IMR-90 (cell line): ENCODE data around the gene POU3F2. TPM values are rescaled to one million over a fixed set of nuclear protein-coding genes. Genes with fewer than 3 reads are reported as not detected.

Experiments
- ATAC-seq: fragments of 200-7000 bp; cut with Tn5 transposase; 2 replicates; pipeline ENCODE4 v1.9.1; 2020; ENCODE audit warnings: low read depth, mild to moderate bottlenecking, moderate library complexity
- BruUV-seq: library from RNA; stranded (reverse); fragments of 400-500 nt; replicated peaks from 2 replicates; lab custom pipeline; 2021; lab: Mats Ljungman, UMichigan
- CTCF ChIA-PET: fragments of 300-600 bp; formaldehyde crosslinking; extraction: SDS; loops from one replicate; lab custom pipeline; 2021; ENCODE audit warnings: antibody characterized with exemption; lab: Yijun Ruan, JAX
- POLR2A ChIA-PET: fragments of 300-600 bp; sonication (Branson Sonifier 250); formaldehyde crosslinking; loops from one replicate; lab custom pipeline; 2022; ENCODE audit warnings: antibody characterized with exemption; ENCODE audit not compliant: unreplicated experiment; lab: Charles Lee
- DNase-seq: peaks from one replicate; pipeline ENCODE4 v3.0.0; 2013
- H2AFZ ChIP-seq: replicated peaks from 2 replicates; pipeline ENCODE3; 2013; ENCODE audit warnings: low read length, mild to moderate bottlenecking; ENCODE audit not compliant: poor library complexity
- H2AK5ac ChIP-seq: 2 replicates; pipeline ENCODE4 v1.6.1; 2013; ENCODE audit warnings: low read depth, low read length, inconsistent platforms
- H2AK9ac ChIP-seq: replicated peaks from 2 replicates; pipeline ENCODE3; 2013; ENCODE audit warnings: mild to moderate bottlenecking, low read depth, low read length, moderate library complexity; ENCODE audit not compliant: poor library complexity
- H2BK120ac ChIP-seq: 2 replicates; pipeline ENCODE4 v1.6.1; 2013; ENCODE audit warnings: low read depth, low read length, inconsistent platforms
- H2BK15ac ChIP-seq: 3 replicates; pipeline ENCODE4 v1.6.1; 2013; ENCODE audit warnings: low read depth, low read length, inconsistent platforms
- H2BK20ac ChIP-seq: 2 replicates; pipeline ENCODE4 v1.6.1; 2013; ENCODE audit warnings: low read depth, mild to moderate bottlenecking, inconsistent platforms, low read length, moderate library complexity
- H2BK5ac ChIP-seq: 2 replicates; pipeline ENCODE4 v1.6.1; 2013; ENCODE audit warnings: mild to moderate bottlenecking, low read depth, low read length, inconsistent platforms; ENCODE audit not compliant: poor library complexity, severe bottlenecking
- H3K14ac ChIP-seq: replicated peaks from 2 replicates; pipeline ENCODE4 v1.6.1; 2013; ENCODE audit warnings: low read depth, low read length, inconsistent platforms
- H3K18ac ChIP-seq: 2 replicates; pipeline ENCODE4 v1.6.1; 2013; ENCODE audit warnings: low read depth, low read length, control low read depth
- H3K23ac ChIP-seq: 2 replicates; pipeline ENCODE4 v1.6.1; 2013; ENCODE audit warnings: low read depth, low read length, inconsistent platforms
- H3K27ac ChIP-seq: 2 replicates; pipeline ENCODE4 v1.5.1; 2013; ENCODE audit warnings: mild to moderate bottlenecking, control low read depth, low read length; ENCODE audit not compliant: insufficient read depth
- H3K27me3 ChIP-seq: 2 replicates; pipeline ENCODE4 v1.6.1; 2013; ENCODE audit warnings: low read length; ENCODE audit not compliant: control insufficient read depth, insufficient read depth
- H3K36me3 ChIP-seq: 2 replicates; pipeline ENCODE4 v1.6.1; 2013; ENCODE audit warnings: low read length, mixed read lengths; ENCODE audit not compliant: control insufficient read depth, insufficient read depth
- H3K4ac ChIP-seq: 2 replicates; pipeline ENCODE4 v1.6.1; 2013; ENCODE audit warnings: low read depth, low read length, inconsistent platforms
- H3K4me1 ChIP-seq: 2 replicates; pipeline ENCODE4 v1.6.1; 2013; ENCODE audit warnings: low read length, mixed read lengths; ENCODE audit not compliant: control insufficient read depth, insufficient read depth
- H3K4me2 ChIP-seq: 2 replicates; pipeline ENCODE4 v1.6.1; 2013; ENCODE audit warnings: low read depth, mild to moderate bottlenecking, control low read depth, low read length, moderate library complexity
- H3K4me3 ChIP-seq: 2 replicates; pipeline ENCODE4 v1.5.1; 2013; ENCODE audit warnings: low read depth, mild to moderate bottlenecking, control low read depth, low read length, moderate library complexity; ENCODE audit not compliant: insufficient read depth
- H3K56ac ChIP-seq: 2 replicates; pipeline ENCODE4 v1.6.1; 2013; ENCODE audit warnings: low read length, inconsistent platforms; ENCODE audit not compliant: insufficient read depth; ENCODE audit errors: extremely low read depth
- H3K79me1 ChIP-seq, 2 experiments: 2 replicates each; pipeline ENCODE4 v1.6.1; 2013; ENCODE audit warnings: low read length in 2 of 2, inconsistent platforms in 1 of 2, low read depth in 1 of 2
- H3K9ac ChIP-seq: 2 replicates; pipeline ENCODE4 v1.6.1; 2013; ENCODE audit warnings: low read depth, low read length, control low read depth
- H3K9me1 ChIP-seq: 2 replicates; pipeline ENCODE4 v1.6.1; 2013; ENCODE audit warnings: low read length, inconsistent platforms; ENCODE audit not compliant: insufficient read depth
- H3K9me3 ChIP-seq: 2 replicates; pipeline ENCODE4 v1.6.1; 2013; ENCODE audit warnings: low read length; ENCODE audit not compliant: control insufficient read depth, insufficient read depth
- H4K20me1 ChIP-seq: 2 replicates; pipeline ENCODE4 v1.6.1; 2013; ENCODE audit warnings: low read length, inconsistent platforms; ENCODE audit not compliant: insufficient read depth
- H4K5ac ChIP-seq: 2 replicates; pipeline ENCODE4 v1.6.1; 2013; ENCODE audit warnings: mild to moderate bottlenecking, low read depth, low read length, control low read depth
- H4K8ac ChIP-seq, 2 experiments: 2 replicates each; pipeline ENCODE4 v1.6.1; 2013; ENCODE audit warnings: low read depth in 2 of 2, low read length in 2 of 2, control low read depth in 1 of 2, inconsistent platforms in 1 of 2
- H4K91ac ChIP-seq: 2 replicates; pipeline ENCODE4 v1.6.1; 2013; ENCODE audit warnings: low read depth, low read length, inconsistent platforms; ENCODE audit not compliant: insufficient read depth
- BHLHE40 ChIP-seq: fragments of 150-350 bp; IDR thresholded peaks from 2 replicates; pipeline ENCODE4 v1.6.1; 2016; ENCODE audit warnings: mild to moderate bottlenecking, low read depth, low read length
- CEBPB ChIP-seq: IDR thresholded peaks from 2 replicates; pipeline ENCODE4 v1.6.1; 2012; ENCODE audit warnings: low read depth, low read length, improper control_type of control experiment
- CHD1 ChIP-seq: IDR thresholded peaks from 2 replicates; pipeline ENCODE4 v1.6.1; 2012; ENCODE audit warnings: low read depth, low read length, improper control_type of control experiment
- FOS ChIP-seq: fragments of 150-350 bp; IDR thresholded peaks from 2 replicates; pipeline ENCODE4 v1.6.1; 2016; ENCODE audit warnings: low read depth, low read length
- MAZ ChIP-seq: IDR thresholded peaks from 2 replicates; pipeline ENCODE4 v1.6.1; 2012; ENCODE audit warnings: low read depth, mild to moderate bottlenecking, low read length, improper control_type of control experiment, moderate library complexity, borderline replicate concordance
- MXI1 ChIP-seq: IDR thresholded peaks from 2 replicates; pipeline ENCODE4 v1.6.1; 2012; ENCODE audit warnings: low read depth, mild to moderate bottlenecking, low read length, moderate library complexity, borderline replicate concordance
- POLR2A ChIP-seq: IDR thresholded peaks from 2 replicates; pipeline ENCODE4 v1.6.1; 2012; ENCODE audit warnings: mild to moderate bottlenecking, low read depth, low read length
- RFX5 ChIP-seq: IDR thresholded peaks from 2 replicates; pipeline ENCODE4 v1.8.0; 2012; ENCODE audit warnings: low read depth, mild to moderate bottlenecking, low read length, moderate library complexity
- SMC3 ChIP-seq: fragments of 150-350 bp; IDR thresholded peaks from 2 replicates; pipeline ENCODE4 v1.6.1; 2016; ENCODE audit warnings: low read depth, mild to moderate bottlenecking, antibody characterized with exemption, low read length, moderate library complexity
- WGBS, 2 experiments: methylation state at CpG; one replicate each; pipeline versions ENCODE4 v1.1.5 to v1.1.7; 2013; ENCODE audit warnings: missing lambda C conversion rate in 2 of 2; ENCODE audit not compliant: insufficient read length in 1 of 2; ENCODE audit errors: extremely low coverage in 2 of 2; 5-methylcytosine and 5-hydroxymethylcytosine counted together
- dilution Hi-C: fragments of 300-500 bp; cut with HindIII; formaldehyde crosslinking; loops from one replicate; pipeline ENCODE4 v1.14.3; 2018; ENCODE audit warnings: low sequenced_read_pairs; ENCODE audit not compliant: unreplicated experiment
- in situ Hi-C: fragments of 300-500 bp; cut with MboI; formaldehyde crosslinking; loops from 3 replicates; pipeline ENCODE4 v1.14.3; 2019; ENCODE audit warnings: low sequenced_read_pairs, inconsistent platforms, mixed read lengths
- intact Hi-C: fragments of 100-400 bp; cut with micrococcal nuclease; formaldehyde crosslinking; loops from 2 replicates; pipeline ENCODE4 v1.10.0; 2022
- polyA plus RNA-seq, 3 experiments: library from polyadenylated mRNA; depleted of rRNA; stranded (reverse); fragments of >200 nt; gene quantifications; 2 replicates each; pipeline ENCODE4 v1.2.3, GENCODE V29; 2012; ENCODE audit warnings: low replicate concordance in 1 of 3
- total RNA-seq: library from RNA; depleted of rRNA; stranded (reverse); fragments of >200 nt; gene quantifications from 2 replicates; pipeline ENCODE4 v1.2.3, GENCODE V29; 2012
- TF ChIP-seq, protein P1 (sequence below): fragments of 150-350 bp; IDR thresholded peaks from 2 replicates; pipeline ENCODE4 v1.6.1; 2017; ENCODE audit warnings: mild to moderate bottlenecking, antibody characterized with exemption, low read length, low read depth
- TF ChIP-seq, protein P2 (sequence below): fragments of 150-350 bp; IDR thresholded peaks from 2 replicates; pipeline ENCODE4 v1.6.1; 2016; ENCODE audit warnings: low read depth, mild to moderate bottlenecking, low read length, moderate library complexity, borderline replicate concordance

POU3F2 gene
- total and polyA plus RNA-seq, 2 of the 4 experiments (the other 2 are of a cell fraction): not detected

DNA sequence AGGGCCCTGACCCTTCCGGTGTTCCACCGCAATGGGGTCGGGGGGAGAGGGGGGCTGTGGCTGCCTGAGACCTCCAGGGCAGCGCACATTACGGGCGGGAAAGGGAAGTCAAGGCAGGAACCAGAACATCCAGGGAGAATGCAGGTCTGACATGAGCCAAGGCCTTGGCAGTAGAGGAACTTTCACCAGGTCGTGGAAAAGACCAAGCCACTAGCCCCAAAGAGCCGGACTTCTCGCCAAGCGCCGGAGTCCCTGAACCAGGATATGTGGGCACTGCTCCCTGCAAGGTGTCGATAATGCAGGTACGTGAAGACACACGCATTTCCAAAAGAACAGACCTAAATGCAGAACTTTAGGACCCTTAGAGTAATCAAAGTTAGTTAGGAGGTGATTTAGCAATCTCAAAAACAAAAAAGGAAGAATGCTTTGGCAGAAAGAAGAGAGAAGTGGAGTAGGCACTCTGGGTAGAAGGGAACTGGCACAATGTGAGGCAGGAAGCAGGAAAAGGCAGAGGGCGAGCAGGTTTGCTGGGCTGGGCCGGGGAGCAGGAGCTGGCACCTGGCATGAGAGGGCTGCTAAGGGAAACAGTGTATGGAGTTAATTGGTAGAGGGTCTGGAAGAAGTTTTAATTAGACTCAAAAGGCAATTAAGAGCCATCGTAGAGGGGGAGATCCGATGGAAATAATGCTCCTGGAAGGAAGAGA lies 14.3 kb downstream of the POU3F2 start:
- no peak overlapping the region for H3K56ac ChIP-seq
- DNase-seq (no peak), ATAC-seq (no peak)
- ChIA-PET CTCF (no interaction called here), POLR2A (no interaction called here)
- 58% methylated on average over 7 of the region's 18 CpGs; no CpG with 5 or more reads in 1 of the 2 experiments for WGBS, 2 experiments
- no peak overlapping the region for H2BK20ac ChIP-seq
- H2BK5ac ChIP-seq: no peak overlapping the region
- H3K14ac ChIP-seq: no peak overlapping the region
- no peak overlapping the region for H3K27ac ChIP-seq
- H4K8ac ChIP-seq: no peak overlapping the region
- no peaks in the 10 kb centered on the region for H3K9me1 ChIP-seq
- H2BK120ac ChIP-seq: no peak overlapping the region
- intact Hi-C loops: no loop called here
- no peaks in the 10 kb centered on the region for H3K9me3 ChIP-seq
- in situ Hi-C loops: loop anchor here (10.0 kb wide), 1 partner anchor 1354 kb away; no protein-coding TSS in a partner anchor
- H2AK9ac ChIP-seq: no peak overlapping the region
- H3K4me2 ChIP-seq: no peak overlapping the region
- H3K4me3 ChIP-seq: no peak overlapping the region
- H2AFZ ChIP-seq: peak overlapping the region; percentile 53
- H4K91ac ChIP-seq: no peak overlapping the region
- TF ChIP-seq FOS: no peak
- TF ChIP-seq, protein P1, sequence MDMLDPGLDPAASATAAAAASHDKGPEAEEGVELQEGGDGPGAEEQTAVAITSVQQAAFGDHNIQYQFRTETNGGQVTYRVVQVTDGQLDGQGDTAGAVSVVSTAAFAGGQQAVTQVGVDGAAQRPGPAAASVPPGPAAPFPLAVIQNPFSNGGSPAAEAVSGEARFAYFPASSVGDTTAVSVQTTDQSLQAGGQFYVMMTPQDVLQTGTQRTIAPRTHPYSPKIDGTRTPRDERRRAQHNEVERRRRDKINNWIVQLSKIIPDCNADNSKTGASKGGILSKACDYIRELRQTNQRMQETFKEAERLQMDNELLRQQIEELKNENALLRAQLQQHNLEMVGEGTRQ: no peak
- no peak for TF ChIP-seq CHD1
- no peak for TF ChIP-seq RFX5
- no peak for TF ChIP-seq SMC3
- no peak for TF ChIP-seq POLR2A
- no peak for TF ChIP-seq MAZ
- TF ChIP-seq BHLHE40: no peak
- no peak for TF ChIP-seq MXI1
- TF ChIP-seq, protein P2, sequence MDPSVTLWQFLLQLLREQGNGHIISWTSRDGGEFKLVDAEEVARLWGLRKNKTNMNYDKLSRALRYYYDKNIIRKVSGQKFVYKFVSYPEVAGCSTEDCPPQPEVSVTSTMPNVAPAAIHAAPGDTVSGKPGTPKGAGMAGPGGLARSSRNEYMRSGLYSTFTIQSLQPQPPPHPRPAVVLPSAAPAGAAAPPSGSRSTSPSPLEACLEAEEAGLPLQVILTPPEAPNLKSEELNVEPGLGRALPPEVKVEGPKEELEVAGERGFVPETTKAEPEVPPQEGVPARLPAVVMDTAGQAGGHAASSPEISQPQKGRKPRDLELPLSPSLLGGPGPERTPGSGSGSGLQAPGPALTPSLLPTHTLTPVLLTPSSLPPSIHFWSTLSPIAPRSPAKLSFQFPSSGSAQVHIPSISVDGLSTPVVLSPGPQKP: no peak
- no peak for TF ChIP-seq CEBPB
- H4K20me1 ChIP-seq: no peaks in the 10 kb centered on the region
- H3K27me3 ChIP-seq: peaks cover 51% of the 10 kb centered on the region
- H3K9ac ChIP-seq: no peak overlapping the region
- no peak overlapping the region for H4K5ac ChIP-seq
- no TSS peak for BruUV-seq
- H3K23ac ChIP-seq: no peak overlapping the region
- peaks cover 6% of the 10 kb centered on the region; the same call in 1 of the 2 replicates for H3K4me1 ChIP-seq
- H3K79me1 ChIP-seq: no peaks in the 10 kb centered on the region
- no peak overlapping the region for H3K4ac ChIP-seq
- no peak overlapping the region for H2BK15ac ChIP-seq
- H3K36me3 ChIP-seq: no peaks in the 10 kb centered on the region
- dilution Hi-C loops: no loop called here
- H3K18ac ChIP-seq: no peak overlapping the region
- H2AK5ac ChIP-seq: no peak overlapping the region
